K562 (cell line): ENCODE data around the gene BCL10.

Experiments
- POLR2A ChIP-seq: fragments of 450-650 bp; conservative IDR thresholded peaks from 2 replicates; pipeline ENCODE4 v1.6.1; 2016
- RNF2 ChIP-seq: sonication (generic); IDR thresholded peaks from 2 replicates; pipeline ENCODE4 v1.6.1; 2016
- ZNF133 ChIP-seq: fragments of 250-450 bp; sonication (Bioruptor Pico); IDR thresholded peaks from 2 replicates; pipeline ENCODE4 v1.4.0; 2020; ENCODE audit warnings: mild to moderate bottlenecking
- TF ChIP-seq, protein P1 (sequence below): fragments of 150-350 bp; IDR thresholded peaks from 2 replicates; pipeline ENCODE4 v1.6.1; 2014; ENCODE audit warnings: low read depth, mild to moderate bottlenecking, low read length, borderline replicate concordance
- TF ChIP-seq, protein P2 (sequence below): fragments of 250-450 bp; sonication (Bioruptor Pico); IDR thresholded peaks from 2 replicates; pipeline ENCODE4 v1.5.0; 2020; ENCODE audit warnings: mild to moderate bottlenecking, borderline replicate concordance
- TF ChIP-seq, protein P3 (sequence below): sonication (generic); formaldehyde crosslinking; IDR thresholded peaks from 2 replicates; pipeline ENCODE4 v1.5.0; 2020; ENCODE audit warnings: missing genetic modification reagents

DNA sequence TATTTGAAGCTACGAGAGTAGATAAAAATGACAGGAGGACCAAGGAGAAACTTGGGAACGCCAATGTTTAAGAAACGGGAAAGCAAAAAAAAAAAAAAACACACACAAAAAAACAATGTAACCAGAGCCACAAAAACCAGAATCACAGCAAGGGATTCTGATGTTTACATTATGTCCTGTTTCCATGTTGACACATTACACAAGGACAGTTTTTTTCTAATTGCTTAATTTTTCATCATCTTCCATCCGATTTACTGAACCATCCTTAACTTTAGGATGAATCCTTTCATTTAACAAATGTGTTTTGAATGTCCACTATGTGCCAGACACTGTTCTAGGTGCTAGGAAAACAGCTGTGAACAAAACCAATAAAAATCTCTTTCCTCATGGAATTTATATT lies 1.4 kb upstream of the BCL10 start:
- TF ChIP-seq, protein P1, sequence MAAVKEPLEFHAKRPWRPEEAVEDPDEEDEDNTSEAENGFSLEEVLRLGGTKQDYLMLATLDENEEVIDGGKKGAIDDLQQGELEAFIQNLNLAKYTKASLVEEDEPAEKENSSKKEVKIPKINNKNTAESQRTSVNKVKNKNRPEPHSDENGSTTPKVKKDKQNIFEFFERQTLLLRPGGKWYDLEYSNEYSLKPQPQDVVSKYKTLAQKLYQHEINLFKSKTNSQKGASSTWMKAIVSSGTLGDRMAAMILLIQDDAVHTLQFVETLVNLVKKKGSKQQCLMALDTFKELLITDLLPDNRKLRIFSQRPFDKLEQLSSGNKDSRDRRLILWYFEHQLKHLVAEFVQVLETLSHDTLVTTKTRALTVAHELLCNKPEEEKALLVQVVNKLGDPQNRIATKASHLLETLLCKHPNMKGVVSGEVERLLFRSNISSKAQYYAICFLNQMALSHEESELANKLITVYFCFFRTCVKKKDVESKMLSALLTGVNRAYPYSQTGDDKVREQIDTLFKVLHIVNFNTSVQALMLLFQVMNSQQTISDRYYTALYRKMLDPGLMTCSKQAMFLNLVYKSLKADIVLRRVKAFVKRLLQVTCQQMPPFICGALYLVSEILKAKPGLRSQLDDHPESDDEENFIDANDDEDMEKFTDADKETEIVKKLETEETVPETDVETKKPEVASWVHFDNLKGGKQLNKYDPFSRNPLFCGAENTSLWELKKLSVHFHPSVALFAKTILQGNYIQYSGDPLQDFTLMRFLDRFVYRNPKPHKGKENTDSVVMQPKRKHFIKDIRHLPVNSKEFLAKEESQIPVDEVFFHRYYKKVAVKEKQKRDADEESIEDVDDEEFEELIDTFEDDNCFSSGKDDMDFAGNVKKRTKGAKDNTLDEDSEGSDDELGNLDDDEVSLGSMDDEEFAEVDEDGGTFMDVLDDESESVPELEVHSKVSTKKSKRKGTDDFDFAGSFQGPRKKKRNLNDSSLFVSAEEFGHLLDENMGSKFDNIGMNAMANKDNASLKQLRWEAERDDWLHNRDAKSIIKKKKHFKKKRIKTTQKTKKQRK, result no peak
- no peak for TF ChIP-seq RNF2
- TF ChIP-seq ZNF133 (CRISPR knock-in tag), result no peak
- TF ChIP-seq, protein P2, sequence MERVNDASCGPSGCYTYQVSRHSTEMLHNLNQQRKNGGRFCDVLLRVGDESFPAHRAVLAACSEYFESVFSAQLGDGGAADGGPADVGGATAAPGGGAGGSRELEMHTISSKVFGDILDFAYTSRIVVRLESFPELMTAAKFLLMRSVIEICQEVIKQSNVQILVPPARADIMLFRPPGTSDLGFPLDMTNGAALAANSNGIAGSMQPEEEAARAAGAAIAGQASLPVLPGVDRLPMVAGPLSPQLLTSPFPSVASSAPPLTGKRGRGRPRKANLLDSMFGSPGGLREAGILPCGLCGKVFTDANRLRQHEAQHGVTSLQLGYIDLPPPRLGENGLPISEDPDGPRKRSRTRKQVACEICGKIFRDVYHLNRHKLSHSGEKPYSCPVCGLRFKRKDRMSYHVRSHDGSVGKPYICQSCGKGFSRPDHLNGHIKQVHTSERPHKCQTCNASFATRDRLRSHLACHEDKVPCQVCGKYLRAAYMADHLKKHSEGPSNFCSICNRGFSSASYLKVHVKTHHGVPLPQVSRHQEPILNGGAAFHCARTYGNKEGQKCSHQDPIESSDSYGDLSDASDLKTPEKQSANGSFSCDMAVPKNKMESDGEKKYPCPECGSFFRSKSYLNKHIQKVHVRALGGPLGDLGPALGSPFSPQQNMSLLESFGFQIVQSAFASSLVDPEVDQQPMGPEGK (CRISPR knock-in tag), result no peak
- TF ChIP-seq POLR2A, result no peak
- TF ChIP-seq, protein P3, sequence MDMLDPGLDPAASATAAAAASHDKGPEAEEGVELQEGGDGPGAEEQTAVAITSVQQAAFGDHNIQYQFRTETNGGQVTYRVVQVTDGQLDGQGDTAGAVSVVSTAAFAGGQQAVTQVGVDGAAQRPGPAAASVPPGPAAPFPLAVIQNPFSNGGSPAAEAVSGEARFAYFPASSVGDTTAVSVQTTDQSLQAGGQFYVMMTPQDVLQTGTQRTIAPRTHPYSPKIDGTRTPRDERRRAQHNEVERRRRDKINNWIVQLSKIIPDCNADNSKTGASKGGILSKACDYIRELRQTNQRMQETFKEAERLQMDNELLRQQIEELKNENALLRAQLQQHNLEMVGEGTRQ (CRISPR knock-in tag), result no peak
